ENCODE results near the gene SEC61G.
A peak's percentile ranks its signal among the peaks of the same experiment; 100 is the strongest.

DNA sequence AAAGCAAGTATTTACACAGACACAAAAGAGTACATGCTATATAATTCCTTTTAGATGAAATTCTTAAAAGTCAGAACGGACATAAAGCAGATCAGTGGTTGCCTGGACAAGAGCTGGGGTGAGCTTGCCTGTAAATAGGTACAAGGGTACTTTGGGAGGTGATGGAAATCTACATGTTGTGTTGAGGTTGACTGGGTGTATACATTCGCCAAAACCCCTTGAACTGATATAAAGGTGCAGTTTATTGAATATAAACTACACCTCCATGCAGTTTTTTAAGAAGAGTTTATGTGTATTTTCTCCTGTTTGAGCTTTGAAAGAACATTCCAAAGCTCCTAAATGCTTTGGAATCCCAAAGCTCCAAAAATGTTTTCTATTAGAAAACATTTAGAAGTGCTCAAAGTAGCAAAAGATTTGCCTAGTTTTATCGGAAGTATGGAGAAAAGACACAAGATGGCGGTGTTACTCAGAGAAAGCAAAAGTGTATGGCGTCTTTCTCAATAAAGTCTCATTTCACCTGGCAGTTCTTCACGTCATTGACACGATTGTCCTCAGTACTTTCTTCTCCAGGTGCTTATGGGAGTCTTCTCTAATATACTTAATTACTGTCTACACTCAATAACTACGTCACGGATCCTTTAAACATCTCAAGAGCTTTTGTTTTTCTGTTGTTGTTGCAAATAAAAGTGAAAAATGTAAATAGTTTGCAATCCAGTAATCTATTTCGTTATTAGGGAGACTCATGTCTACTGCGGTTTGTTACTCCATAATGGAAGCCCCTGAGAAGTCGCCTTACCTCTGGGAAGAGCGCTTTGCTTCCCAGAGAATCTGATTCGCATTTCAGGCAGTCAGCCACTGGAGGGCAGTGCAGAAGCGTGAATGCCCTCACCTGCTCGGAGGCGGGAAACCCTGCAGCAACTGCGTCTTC is 14.7 kb upstream of the SEC61G start:
- TF ChIP-seq EP300 (IDR thresholded peaks at IDR 0.05) (no peak), EHMT2 (IDR thresholded peaks at IDR 0.05; ENCODE audit: low read depth) (no peak), RNF2 (IDR thresholded peaks at IDR 0.05; ENCODE audit: borderline replicate concordance, low read depth) (no peak), POLR2A (IDR thresholded peaks at IDR 0.05; ENCODE audit: low read length) (no peak)
- TF ChIP-seq, protein P1, sequence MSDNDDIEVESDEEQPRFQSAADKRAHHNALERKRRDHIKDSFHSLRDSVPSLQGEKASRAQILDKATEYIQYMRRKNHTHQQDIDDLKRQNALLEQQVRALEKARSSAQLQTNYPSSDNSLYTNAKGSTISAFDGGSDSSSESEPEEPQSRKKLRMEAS (IDR thresholded peaks at IDR 0.05): peak; percentile 94
- TF ChIP-seq, protein P2, sequence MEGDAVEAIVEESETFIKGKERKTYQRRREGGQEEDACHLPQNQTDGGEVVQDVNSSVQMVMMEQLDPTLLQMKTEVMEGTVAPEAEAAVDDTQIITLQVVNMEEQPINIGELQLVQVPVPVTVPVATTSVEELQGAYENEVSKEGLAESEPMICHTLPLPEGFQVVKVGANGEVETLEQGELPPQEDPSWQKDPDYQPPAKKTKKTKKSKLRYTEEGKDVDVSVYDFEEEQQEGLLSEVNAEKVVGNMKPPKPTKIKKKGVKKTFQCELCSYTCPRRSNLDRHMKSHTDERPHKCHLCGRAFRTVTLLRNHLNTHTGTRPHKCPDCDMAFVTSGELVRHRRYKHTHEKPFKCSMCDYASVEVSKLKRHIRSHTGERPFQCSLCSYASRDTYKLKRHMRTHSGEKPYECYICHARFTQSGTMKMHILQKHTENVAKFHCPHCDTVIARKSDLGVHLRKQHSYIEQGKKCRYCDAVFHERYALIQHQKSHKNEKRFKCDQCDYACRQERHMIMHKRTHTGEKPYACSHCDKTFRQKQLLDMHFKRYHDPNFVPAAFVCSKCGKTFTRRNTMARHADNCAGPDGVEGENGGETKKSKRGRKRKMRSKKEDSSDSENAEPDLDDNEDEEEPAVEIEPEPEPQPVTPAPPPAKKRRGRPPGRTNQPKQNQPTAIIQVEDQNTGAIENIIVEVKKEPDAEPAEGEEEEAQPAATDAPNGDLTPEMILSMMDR (IDR thresholded peaks at IDR 0.05): peak; percentile 93
